Stomach (tissue), 9 donors: ENCODE measurements around the gene CDC42EP1. TPM values are rescaled to one million over a fixed set of nuclear protein-coding genes. Genes with fewer than 3 reads are reported as not detected.

ENCODE experiments used
- DNase-seq, 2 donors: peaks; one replicate each; pipeline versions ENCODE4 v3.0.0 to v3.0.0-alpha.2; 2013 to 2019
- H3K27ac ChIP-seq, 5 donors: fragments of 200-600 bp in 4 of 5; sonication (generic) in 4 of 5; one replicate each; pipeline ENCODE4 v1.5.1; 2013 to 2019; ENCODE audit warnings: mild to moderate bottlenecking in 1 of 5, moderate library complexity in 1 of 5
- H3K27me3 ChIP-seq, 3 donors: fragments of 200-600 bp; sonication (generic); one replicate each; pipeline ENCODE4 v1.5.1; 2017 to 2019; ENCODE audit warnings: mixed run types in 1 of 3
- H3K36me3 ChIP-seq, 4 donors: fragments of 200-600 bp; sonication (generic); 1 replicate in 3 of 4; 2 replicates in 1 of 4; pipeline ENCODE4 v1.5.1; 2016 to 2019
- H3K4me1 ChIP-seq, 4 donors: fragments of 200-600 bp; sonication (generic); one replicate each; pipeline ENCODE4 v1.5.1; 2016 to 2019
- H3K4me3 ChIP-seq, 4 donors: fragments of 200-600 bp; sonication (generic) in 3 of 4; one replicate each; pipeline ENCODE4 v1.5.1; 2016 to 2019; ENCODE audit warnings: mild to moderate bottlenecking in 1 of 4
- H3K9me3 ChIP-seq, 4 donors: fragments of 200-600 bp; sonication (generic); one replicate each; pipeline ENCODE4 v1.5.1; 2016 to 2019
- CTCF ChIP-seq, 7 experiments: fragments of 450-650 bp in 4 of 7; fragments of 200-600 bp in 3 of 7; sonication (generic) in 3 of 7; IDR thresholded peaks; one replicate each; pipeline ENCODE4 v1.5.1; 2016 to 2019; ENCODE audit warnings: antibody characterized with exemption in 7 of 7, control low read depth in 2 of 7, mild to moderate bottlenecking in 1 of 7
- EP300 ChIP-seq: sonication (generic); formaldehyde crosslinking; IDR thresholded peaks from one replicate; pipeline ENCODE4 v1.6.1; 2017; ENCODE audit warnings: antibody characterized with exemption
- POLR2A ChIP-seq, 4 donors: fragments of 450-650 bp; IDR thresholded peaks; one replicate each; pipeline ENCODE4 v1.6.1; 2016; ENCODE audit warnings: antibody characterized with exemption in 4 of 4, control low read depth in 2 of 4, mild to moderate bottlenecking in 1 of 4, moderate library complexity in 1 of 4
- POLR2AphosphoS5 ChIP-seq, 3 donors: sonication (generic); formaldehyde crosslinking; IDR thresholded peaks; one replicate each; pipeline ENCODE4 v1.6.1; 2016; ENCODE audit warnings: antibody characterized with exemption in 3 of 3
- WGBS, 5 donors: extraction: QIAGEN DNeasy Blood & Tissue Kit in 3 of 5; methylation state at CpG; one replicate each; pipeline versions ENCODE4 v1.1.5 to v1.1.7; 2013 to 2018; 5-methylcytosine and 5-hydroxymethylcytosine counted together
- intact Hi-C: fragments of 100-400 bp; cut with DNase I; formaldehyde crosslinking; loops from one replicate; pipeline ENCODE4 v1.15.1; 2023; ENCODE audit warnings: low total_unique reads
- polyA plus RNA-seq, 3 donors: library from polyadenylated mRNA; stranded (reverse); fragments of 200-250 nt; gene quantifications; one replicate each; pipeline ENCODE4 v1.2.3, GENCODE V29; 2013
- total RNA-seq, 5 donors: library from RNA; depleted of rRNA; stranded (reverse); fragments of >200 nt; gene quantifications; one replicate each; pipeline versions ENCODE4 v1.1.0 to v1.2.3, GENCODE V29; 2014 to 2016
- donor health status: healthy with polysubstance abuse.
- donor health status: Bipolar disorder and iron deficiency.
- donor health status: healthy.

Gene CDC42EP1
- total and polyA plus RNA-seq, 8 donors = 28.6 to 195 (median 80.1) TPM

GRCh38 chr22:37570661-37570976, 10.3 kb downstream of the CDC42EP1 start:
- TF ChIP-seq POLR2AphosphoS5 (IDR thresholded peaks at IDR 0.05) (no peak), CTCF (IDR thresholded peaks at IDR 0.05) (no peak), POLR2A (IDR thresholded peaks at IDR 0.05) (no peak), EP300 (no peak)

GRCh38 chr22:37571258-37571991, 11.1 kb downstream of the CDC42EP1 start:
- Histone ChIP-seq H3K27me3 (no peaks in the 10 kb centered on the region), H3K36me3 (peaks cover 13 to 29% (median 22%) of the 10 kb centered on the region in 4 donors), H3K27ac (peak overlapping the region; percentile 89 to 100 (median 99)), H3K4me1 (peaks cover 42 to 55% (median 51%) of the 10 kb centered on the region in 4 donors), H3K9me3 (no peaks in the 10 kb centered on the region), H3K4me3 (no peak overlapping the region)
- intact Hi-C loops = no loop called here
- DNase-seq = peak in 1 of 2 donors; percentile 59
- WGBS, 5 donors = 52 to 65% (median 56%) methylated on average over 15 to 16 of the region's 16 CpGs
- TF ChIP-seq POLR2AphosphoS5 (IDR thresholded peaks at IDR 0.05) = peak in 1 of 3 donors; percentile 40
- no peak for TF ChIP-seq EP300

More at GRCh38 chr22:37570661-37570976, 10.3 kb downstream of the CDC42EP1 start:
- DNase-seq = no peak
- intact Hi-C loops = no loop called here
- Histone ChIP-seq H3K27me3 (no peaks in the 10 kb centered on the region), H3K36me3 (peaks cover 20 to 37% (median 30%) of the 10 kb centered on the region in 4 donors), H3K27ac (peak overlapping the region; percentile 89 to 100 (median 99)), H3K9me3 (no peaks in the 10 kb centered on the region), H3K4me3 (no peak overlapping the region), H3K4me1 (peaks cover 50 to 63% (median 59%) of the 10 kb centered on the region in 4 donors)
- 33 to 56% (median 35%) methylated on average over 4 of the region's 4 CpGs for WGBS, 5 donors

GRCh38 chr22:37571992-37572373, 11.7 kb downstream of the CDC42EP1 start:
- 91 to 93% (median 93%) methylated on average over 8 of the region's 8 CpGs for WGBS, 5 donors
- Histone ChIP-seq H3K4me3 (no peak overlapping the region), H3K27ac (peak overlapping the region; percentile 89 to 100 (median 99)), H3K9me3 (no peaks in the 10 kb centered on the region), H3K4me1 (peaks cover 36 to 52% (median 46%) of the 10 kb centered on the region in 4 donors), H3K36me3 (peaks cover 8 to 23% (median 16%) of the 10 kb centered on the region in 4 donors), H3K27me3 (no peaks in the 10 kb centered on the region)
- intact Hi-C loops = no loop called here
- no peak for DNase-seq
- no peak for TF ChIP-seq POLR2A (IDR thresholded peaks at IDR 0.05)
- TF ChIP-seq EP300 = no peak
- TF ChIP-seq POLR2AphosphoS5 (IDR thresholded peaks at IDR 0.05) = peak in 1 of 3 donors; percentile 28
- no peak for TF ChIP-seq CTCF (IDR thresholded peaks at IDR 0.05)

GRCh38 chr22:37575490-37576003, 15.3 kb downstream of the CDC42EP1 start:
- TF ChIP-seq EP300 (no peak), POLR2A (IDR thresholded peaks at IDR 0.05) (no peak), CTCF (IDR thresholded peaks at IDR 0.05) (no peak), POLR2AphosphoS5 (IDR thresholded peaks at IDR 0.05) (no peak)
- WGBS, 5 donors = 87 to 91% (median 89%) methylated on average over 8 to 10 of the region's 10 CpGs
- Histone ChIP-seq H3K4me1 (peaks cover 14 to 29% (median 20%) of the 10 kb centered on the region in 4 donors), H3K27me3 (no peaks in the 10 kb centered on the region), H3K4me3 (no peak overlapping the region), H3K36me3 (no peaks in the 10 kb centered on the region), H3K27ac (peak overlapping the region in 1 of 5 donors; percentile 32), H3K9me3 (no peaks in the 10 kb centered on the region)
- intact Hi-C loops = no loop called here
- DNase-seq = no peak
